H9 (cell line): ENCODE measurements around the gene TST. TPM values are rescaled to one million over a fixed set of nuclear protein-coding genes. Genes with fewer than 3 reads are reported as not detected.

Experiments
- DNase-seq: peaks from one replicate; pipeline ENCODE4 v3.0.0-alpha.2; 2017
- H2AFZ ChIP-seq: one replicate; pipeline ENCODE4 v1.6.1; 2013; ENCODE audit warnings: mild to moderate bottlenecking, low read length, control low read depth, moderate library complexity
- H2AK5ac ChIP-seq: 2 replicates; pipeline ENCODE4 v1.6.1; 2013; ENCODE audit warnings: low read length, control low read depth, mixed read lengths; ENCODE audit not compliant: insufficient read length
- H2BK120ac ChIP-seq: one replicate; pipeline ENCODE4 v1.6.1; 2013; ENCODE audit warnings: low read depth, mild to moderate bottlenecking, low read length, control low read depth, inconsistent platforms; ENCODE audit not compliant: poor library complexity, severe bottlenecking
- H2BK12ac ChIP-seq: 2 replicates; pipeline ENCODE4 v1.6.1; 2013; ENCODE audit warnings: low read length, control low read depth, mixed read lengths, low read depth; ENCODE audit not compliant: insufficient read length
- H2BK15ac ChIP-seq: 2 replicates; pipeline ENCODE4 v1.6.1; 2013; ENCODE audit warnings: low read depth, low read length, control low read depth
- H2BK20ac ChIP-seq: one replicate; pipeline ENCODE4 v1.6.1; 2013; ENCODE audit warnings: low read depth, mild to moderate bottlenecking, low read length, control low read depth, inconsistent platforms; ENCODE audit not compliant: poor library complexity, severe bottlenecking
- H2BK5ac ChIP-seq: 2 replicates; pipeline ENCODE4 v1.6.1; 2013; ENCODE audit warnings: low read length, control low read depth, mixed read lengths; ENCODE audit not compliant: insufficient read length
- H3K14ac ChIP-seq: 2 replicates; pipeline ENCODE4 v1.6.1; 2013; ENCODE audit warnings: low read length, control low read depth; ENCODE audit not compliant: insufficient read depth
- H3K18ac ChIP-seq: 2 replicates; pipeline ENCODE4 v1.6.1; 2013; ENCODE audit warnings: low read depth, mild to moderate bottlenecking, mixed read lengths, low read length, control low read depth; ENCODE audit not compliant: insufficient read length
- H3K23ac ChIP-seq: 2 replicates; pipeline ENCODE4 v1.6.1; 2013; ENCODE audit warnings: low read length, control low read depth, mixed read lengths, low read depth; ENCODE audit not compliant: insufficient read length
- H3K23me2 ChIP-seq: 2 replicates; pipeline ENCODE4 v1.6.1; 2013; ENCODE audit warnings: low read depth, mild to moderate bottlenecking, mixed read lengths, low read length, control low read depth; ENCODE audit not compliant: insufficient read length, poor library complexity, severe bottlenecking
- H3K27ac ChIP-seq: 2 replicates; pipeline ENCODE4 v1.5.1; 2013; ENCODE audit warnings: low read length, control low read depth, mixed read lengths, low read depth; ENCODE audit not compliant: insufficient read length
- H3K27me3 ChIP-seq: 2 replicates; pipeline ENCODE4 v1.6.1; 2013; ENCODE audit warnings: low read length, control low read depth, inconsistent platforms; ENCODE audit not compliant: insufficient read depth
- H3K4ac ChIP-seq: 2 replicates; pipeline ENCODE4 v1.6.1; 2013; ENCODE audit warnings: low read depth, mild to moderate bottlenecking, control low read depth, inconsistent platforms, low read length, moderate library complexity
- H3K4me1 ChIP-seq: 2 replicates; pipeline ENCODE4 v1.6.1; 2013; ENCODE audit warnings: low read length, control low read depth, inconsistent platforms; ENCODE audit not compliant: insufficient read depth
- H3K4me2 ChIP-seq: 2 replicates; pipeline ENCODE4 v1.6.1; 2013; ENCODE audit warnings: low read length, control low read depth, mixed read lengths; ENCODE audit not compliant: insufficient read length, insufficient read depth
- H3K56ac ChIP-seq: 2 replicates; pipeline ENCODE4 v1.6.1; 2013; ENCODE audit warnings: low read depth, mild to moderate bottlenecking, mixed read lengths, low read length, control low read depth; ENCODE audit not compliant: insufficient read length
- H3K79me1 ChIP-seq: 2 replicates; pipeline ENCODE4 v1.6.1; 2013; ENCODE audit warnings: low read depth, mild to moderate bottlenecking, moderate library complexity, low read length, control low read depth, inconsistent platforms; ENCODE audit not compliant: insufficient read depth, poor library complexity, severe bottlenecking
- H3K79me2 ChIP-seq: 2 replicates; pipeline ENCODE4 v1.6.1; 2013; ENCODE audit warnings: low read length, control low read depth, inconsistent platforms; ENCODE audit not compliant: insufficient read depth
- H3K9ac ChIP-seq: 2 replicates; pipeline ENCODE4 v1.6.1; 2013; ENCODE audit warnings: low read length, control low read depth, mixed read lengths; ENCODE audit not compliant: insufficient read length; ENCODE audit errors: extremely low read depth
- H3K9me3 ChIP-seq: one replicate; pipeline ENCODE4 v1.6.1; 2013; ENCODE audit warnings: low read depth, low read length, inconsistent platforms; ENCODE audit not compliant: control insufficient read depth
- H3T11ph ChIP-seq: one replicate; pipeline ENCODE4 v1.6.1; 2013; ENCODE audit warnings: mild to moderate bottlenecking, low read length, control low read depth, inconsistent platforms
- H4K20me1 ChIP-seq: one replicate; pipeline ENCODE4 v1.6.1; 2013; ENCODE audit not compliant: control insufficient read depth, insufficient read length, insufficient read depth
- H4K5ac ChIP-seq: 2 replicates; pipeline ENCODE4 v1.6.1; 2013; ENCODE audit warnings: low read depth, mild to moderate bottlenecking, mixed read lengths, low read length, control low read depth; ENCODE audit not compliant: insufficient read length
- H4K8ac ChIP-seq: replicated peaks from 2 replicates; pipeline ENCODE4 v1.6.1; 2013; ENCODE audit warnings: low read length, control low read depth, mixed read lengths, low read depth; ENCODE audit not compliant: insufficient read length
- H4K91ac ChIP-seq: 2 replicates; pipeline ENCODE4 v1.6.1; 2013; ENCODE audit warnings: low read depth, mild to moderate bottlenecking, moderate library complexity, mixed read lengths, low read length, control low read depth; ENCODE audit not compliant: insufficient read length
- H3K27ac Mint-ChIP-seq, 3 experiments: 2 replicates in 2 of 3; 3 replicates in 1 of 3; pipeline ENCODE4 v1.8.0; 2020 to 2021; ENCODE audit warnings: mixed read lengths in 3 of 3, mild to moderate bottlenecking in 1 of 3, moderate library complexity in 1 of 3
- H3K27me3 Mint-ChIP-seq: 2 replicates; pipeline ENCODE4 v1.8.0; 2021; ENCODE audit warnings: low read depth, mild to moderate bottlenecking, moderate library complexity, mixed read lengths
- H3K36me3 Mint-ChIP-seq, 3 experiments: 2 replicates in 2 of 3; 3 replicates in 1 of 3; pipeline ENCODE4 v1.8.0; 2020 to 2021; ENCODE audit warnings: low read depth in 3 of 3, mixed read lengths in 3 of 3; ENCODE audit not compliant: insufficient read depth in 1 of 3
- H3K4me1 Mint-ChIP-seq, 2 experiments: 2 replicates each; pipeline ENCODE4 v1.8.0; 2020; ENCODE audit warnings: mixed read lengths in 2 of 2
- H3K4me3 Mint-ChIP-seq, 2 experiments: 2 replicates in 1 of 2; 3 replicates in 1 of 2; pipeline ENCODE4 v1.8.0; 2020 to 2021; ENCODE audit warnings: mild to moderate bottlenecking in 2 of 2, mixed read lengths in 2 of 2, moderate library complexity in 1 of 2
- H3K9me3 Mint-ChIP-seq, 2 experiments: 2 replicates in 1 of 2; 3 replicates in 1 of 2; pipeline ENCODE4 v1.8.0; 2020; ENCODE audit warnings: mild to moderate bottlenecking in 2 of 2, mixed read lengths in 2 of 2, moderate library complexity in 1 of 2
- WGBS: extraction: QIAGEN DNeasy Blood & Tissue Kit; methylation state at CpG from one replicate; pipeline ENCODE4 v1.1.7; 2013; ENCODE audit warnings: missing lambda C conversion rate, low lambda C conversion rate, mixed read lengths; ENCODE audit not compliant: insufficient read length; ENCODE audit errors: extremely low coverage; 5-methylcytosine and 5-hydroxymethylcytosine counted together
- total RNA-seq: library from RNA; stranded (reverse); gene quantifications from 2 replicates; pipeline ENCODE4 v1.2.1, GENCODE V29; 2021
- TF ChIP-seq, protein P1 (sequence below): fragments of 200-600 bp; sonication (generic); conservative IDR thresholded peaks from 3 replicates; pipeline ENCODE4 v1.8.0; 2021; ENCODE audit warnings: antibody characterized with exemption, mild to moderate bottlenecking

TST gene
- total RNA-seq, 1 experiment from 2014 or later: 31.9 TPM

DNA sequence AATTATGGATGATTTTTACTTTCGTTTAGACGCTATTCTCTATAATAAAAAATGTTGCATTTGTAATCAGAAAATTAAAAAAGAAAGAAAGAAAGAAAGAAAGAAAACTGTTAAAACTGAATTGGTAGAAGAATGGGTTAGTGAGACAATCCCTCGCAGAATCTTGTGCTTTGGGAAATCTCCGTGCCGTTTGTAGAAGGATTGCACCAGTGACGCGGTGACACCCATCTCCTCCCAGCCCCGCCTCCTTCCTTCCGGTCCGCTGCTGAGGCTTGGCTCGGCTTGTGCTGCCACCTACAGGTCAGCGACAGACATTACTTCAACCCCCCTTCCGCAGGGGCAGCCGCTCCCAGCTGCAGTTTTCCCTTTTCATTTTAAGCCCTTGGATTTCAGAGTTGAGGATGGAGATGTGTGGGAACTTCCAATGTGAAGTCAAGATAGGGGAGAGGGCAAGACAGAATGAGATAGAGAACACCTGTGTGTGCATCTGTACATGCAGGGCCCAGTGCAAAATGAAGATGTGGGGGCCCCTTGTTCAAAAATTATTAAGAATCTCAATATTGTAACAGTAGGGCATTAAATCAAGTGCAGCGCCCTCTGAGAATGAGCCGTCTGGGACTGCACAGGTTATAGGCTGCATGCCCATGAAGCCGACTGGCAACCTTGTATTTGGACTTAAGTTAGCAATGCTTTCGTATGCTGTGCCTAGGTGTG lies 41.1 kb downstream of the TST start:
- TF ChIP-seq, protein P1, sequence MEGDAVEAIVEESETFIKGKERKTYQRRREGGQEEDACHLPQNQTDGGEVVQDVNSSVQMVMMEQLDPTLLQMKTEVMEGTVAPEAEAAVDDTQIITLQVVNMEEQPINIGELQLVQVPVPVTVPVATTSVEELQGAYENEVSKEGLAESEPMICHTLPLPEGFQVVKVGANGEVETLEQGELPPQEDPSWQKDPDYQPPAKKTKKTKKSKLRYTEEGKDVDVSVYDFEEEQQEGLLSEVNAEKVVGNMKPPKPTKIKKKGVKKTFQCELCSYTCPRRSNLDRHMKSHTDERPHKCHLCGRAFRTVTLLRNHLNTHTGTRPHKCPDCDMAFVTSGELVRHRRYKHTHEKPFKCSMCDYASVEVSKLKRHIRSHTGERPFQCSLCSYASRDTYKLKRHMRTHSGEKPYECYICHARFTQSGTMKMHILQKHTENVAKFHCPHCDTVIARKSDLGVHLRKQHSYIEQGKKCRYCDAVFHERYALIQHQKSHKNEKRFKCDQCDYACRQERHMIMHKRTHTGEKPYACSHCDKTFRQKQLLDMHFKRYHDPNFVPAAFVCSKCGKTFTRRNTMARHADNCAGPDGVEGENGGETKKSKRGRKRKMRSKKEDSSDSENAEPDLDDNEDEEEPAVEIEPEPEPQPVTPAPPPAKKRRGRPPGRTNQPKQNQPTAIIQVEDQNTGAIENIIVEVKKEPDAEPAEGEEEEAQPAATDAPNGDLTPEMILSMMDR: peak; percentile 91
- H4K5ac ChIP-seq: no peak overlapping the region
- H2AFZ ChIP-seq: no peak overlapping the region
- no peaks in the 10 kb centered on the region for H3K9me3 ChIP-seq
- WGBS: no CpG with 5 or more reads among the region's 18 CpGs
- H3K79me1 ChIP-seq: no peaks in the 10 kb centered on the region
- no peak overlapping the region for H2BK5ac ChIP-seq
- H3K36me3 Mint-ChIP-seq: no peaks in the 10 kb centered on the region
- H3K56ac ChIP-seq: no peak overlapping the region
- H2BK20ac ChIP-seq: no peak overlapping the region
- peak overlapping the region; percentile 69 to 78 for H3K4me3 Mint-ChIP-seq
- H3K27me3 ChIP-seq: no peaks in the 10 kb centered on the region
- peaks cover 3% of the 10 kb centered on the region for H3K23me2 ChIP-seq
- peaks cover 45% of the 10 kb centered on the region for H3K27me3 Mint-ChIP-seq
- peak overlapping the region in 1 of 3 experiments; percentile 92; a peak in 1 of 7 replicates for H3K27ac Mint-ChIP-seq
- no peak overlapping the region for H2BK120ac ChIP-seq
- H3K18ac ChIP-seq: no peak overlapping the region
- H3K4me2 ChIP-seq: peak overlapping the region; percentile 56
- no peak overlapping the region for H3K14ac ChIP-seq
- no peak overlapping the region for H3T11ph ChIP-seq
- H4K91ac ChIP-seq: no peak overlapping the region
- no peak overlapping the region for H3K4ac ChIP-seq
- H2BK15ac ChIP-seq: no peak overlapping the region
- H2AK5ac ChIP-seq: no peak overlapping the region
- no peak overlapping the region for H2BK12ac ChIP-seq
- H3K9ac ChIP-seq: no peak overlapping the region
- DNase-seq: peak; percentile 87
- no peak overlapping the region for H3K23ac ChIP-seq
- no peaks in the 10 kb centered on the region for H3K79me2 ChIP-seq
- H4K20me1 ChIP-seq: no peaks in the 10 kb centered on the region
- no peak overlapping the region for H3K27ac ChIP-seq
- peaks cover 5 to 13% of the 10 kb centered on the region in 2 experiments; a peak in 3 of 4 replicates for H3K4me1 Mint-ChIP-seq
- H3K9me3 Mint-ChIP-seq: peaks cover 0 to 2% of the 10 kb centered on the region in 2 experiments; a peak in 1 of 5 replicates
- no peak overlapping the region for H4K8ac ChIP-seq
- no peaks in the 10 kb centered on the region for H3K4me1 ChIP-seq
